BLaER1 (cell line): Measurements from ENCODE around the gene LRWD1.
"Not testable (repeated sequence)": the region's sequence is repeated elsewhere in the genome, so short reads cannot be mapped to it uniquely, and the experiment has no call there.

Source experiments
- H3K27ac ChIP-seq: shearing (Covaris generic); formaldehyde crosslinking; 2 replicates; pipeline ENCODE4 v1.8.1; 2022
- H3K27me3 ChIP-seq: shearing (Covaris generic); formaldehyde crosslinking; 2 replicates; pipeline ENCODE4 v1.8.1; 2022
- H3K36me3 ChIP-seq: shearing (Covaris generic); formaldehyde crosslinking; 2 replicates; pipeline ENCODE4 v1.8.1; 2022
- H3K4me1 ChIP-seq: shearing (Covaris generic); formaldehyde crosslinking; 2 replicates; pipeline ENCODE4 v1.8.1; 2022
- H3K4me2 ChIP-seq: shearing (Covaris generic); formaldehyde crosslinking; 2 replicates; pipeline ENCODE4 v1.8.1; 2022
- H3K4me3 ChIP-seq: shearing (Covaris generic); formaldehyde crosslinking; 2 replicates; pipeline ENCODE4 v1.8.1; 2022
- H3K9ac ChIP-seq: shearing (Covaris generic); formaldehyde crosslinking; 2 replicates; pipeline ENCODE4 v1.8.1; 2022
- H3K9me3 ChIP-seq: shearing (Covaris generic); formaldehyde crosslinking; 2 replicates; pipeline ENCODE4 v1.8.1; 2022
- H4K20me1 ChIP-seq: shearing (Covaris generic); formaldehyde crosslinking; 2 replicates; pipeline ENCODE4 v1.8.1; 2022
- Cebpa-rat ChIP-seq: shearing (Covaris generic); IDR thresholded peaks from 2 replicates; pipeline ENCODE4 v1.8.1; 2022

LRWD1 gene

GRCh38 chr7:102473271-102473991 lies 8.6 kb downstream of the LRWD1 start:
- TF ChIP-seq Cebpa-rat: no peak
- H4K20me1 ChIP-seq: peaks cover 28% of the 10 kb centered on the region
- peak overlapping the region; percentile 24; the same call in 1 of the 2 replicates for H3K27ac ChIP-seq
- H3K4me3 ChIP-seq: no peak overlapping the region
- peaks cover 61% of the 10 kb centered on the region for H3K36me3 ChIP-seq
- H3K27me3 ChIP-seq: no peaks in the 10 kb centered on the region
- peaks cover 27% of the 10 kb centered on the region for H3K4me1 ChIP-seq
- peak overlapping the region; percentile 18 for H3K4me2 ChIP-seq
- no peaks in the 10 kb centered on the region for H3K9me3 ChIP-seq
- H3K9ac ChIP-seq: no peak overlapping the region

- not testable (repeated sequence) for H3K9me3 ChIP-seq, H3K4me3 ChIP-seq, H3K27me3 ChIP-seq, H3K9ac ChIP-seq, H3K27ac ChIP-seq
- Histone ChIP-seq H3K36me3 (peaks cover 54% of the 10 kb centered on the region), H4K20me1 (peaks cover 26% of the 10 kb centered on the region), H3K4me2 (peak overlapping the region; percentile 18; the same call in 1 of the 2 replicates), H3K4me1 (peaks cover 20% of the 10 kb centered on the region)
Measured at GRCh38 chr7:102474116-102474515, 9.3 kb downstream of the LRWD1 start.

- not testable (repeated sequence) for H3K9ac ChIP-seq, H3K27ac ChIP-seq, H3K9me3 ChIP-seq, H3K4me2 ChIP-seq, H3K4me3 ChIP-seq, H3K27me3 ChIP-seq
- Histone ChIP-seq H4K20me1 (peaks cover 26% of the 10 kb centered on the region), H3K4me1 (peaks cover 16% of the 10 kb centered on the region), H3K36me3 (peaks cover 47% of the 10 kb centered on the region)
Measured at GRCh38 chr7:102474736-102475435, 10.1 kb downstream of the LRWD1 start.

GRCh38 chr7:102478314-102479208 lies 13.8 kb downstream of the LRWD1 start, which contains the start of gene POLR2J:
Gene POLR2J (minus strand): TSS chr7:102478922. CDS start chr7:102478860, 62 bp downstream.
- H4K20me1 ChIP-seq, H3K36me3 ChIP-seq, H3K4me1 ChIP-seq, H3K9me3 ChIP-seq, H3K27ac ChIP-seq, H3K27me3 ChIP-seq, H3K4me2 ChIP-seq, H3K9ac ChIP-seq: not testable (repeated sequence)
- H3K4me3 ChIP-seq: peak within 1 kb of the TSS; percentile 61

- H3K9ac ChIP-seq, H3K4me2 ChIP-seq, H3K36me3 ChIP-seq, H3K9me3 ChIP-seq, H3K27me3 ChIP-seq, H4K20me1 ChIP-seq, H3K27ac ChIP-seq, H3K4me3 ChIP-seq, H3K4me1 ChIP-seq: not testable (repeated sequence)
Measured at GRCh38 chr7:102479209-102479584, 14.4 kb downstream of the LRWD1 start.

GRCh38 chr7:102479982-102480637 lies 15.3 kb downstream of the LRWD1 start:
- H3K27ac ChIP-seq, H3K9me3 ChIP-seq, H3K36me3 ChIP-seq, H3K4me2 ChIP-seq, H3K4me1 ChIP-seq, H3K27me3 ChIP-seq, H3K4me3 ChIP-seq, H4K20me1 ChIP-seq, H3K9ac ChIP-seq: not testable (repeated sequence)

GRCh38 chr7:102481962-102482361 lies 17.2 kb downstream of the LRWD1 start:
- not testable (repeated sequence) for H3K9ac ChIP-seq, H3K27ac ChIP-seq, H3K4me3 ChIP-seq, H3K36me3 ChIP-seq, H3K4me2 ChIP-seq, H3K27me3 ChIP-seq, H4K20me1 ChIP-seq, H3K4me1 ChIP-seq, H3K9me3 ChIP-seq

- not testable (repeated sequence) for H3K27ac ChIP-seq, H3K9me3 ChIP-seq, H3K27me3 ChIP-seq, H3K4me3 ChIP-seq, H3K36me3 ChIP-seq, H4K20me1 ChIP-seq, H3K9ac ChIP-seq, H3K4me2 ChIP-seq, H3K4me1 ChIP-seq
Measured at GRCh38 chr7:102484317-102484716, 19.5 kb downstream of the LRWD1 start.

- H3K4me1 ChIP-seq, H3K27ac ChIP-seq, H3K9ac ChIP-seq, H3K4me2 ChIP-seq, H3K27me3 ChIP-seq, H3K4me3 ChIP-seq, H4K20me1 ChIP-seq, H3K9me3 ChIP-seq, H3K36me3 ChIP-seq: not testable (repeated sequence)
Measured at GRCh38 chr7:102490529-102491075, 25.8 kb downstream of the LRWD1 start.

- H3K9ac ChIP-seq, H3K9me3 ChIP-seq, H3K36me3 ChIP-seq, H3K27ac ChIP-seq, H3K4me2 ChIP-seq, H3K27me3 ChIP-seq, H4K20me1 ChIP-seq, H3K4me1 ChIP-seq, H3K4me3 ChIP-seq: not testable (repeated sequence)
Measured at GRCh38 chr7:102493220-102493935, 28.6 kb downstream of the LRWD1 start.

- not testable (repeated sequence) for H3K9ac ChIP-seq, H3K27me3 ChIP-seq, H4K20me1 ChIP-seq, H3K4me1 ChIP-seq, H3K36me3 ChIP-seq, H3K27ac ChIP-seq, H3K9me3 ChIP-seq
- Histone ChIP-seq H3K4me3 (0 out of 2 replicates have a peak overlapping the region, but pooled peaks have one; percentile 41), H3K4me2 (peak overlapping the region; percentile 59)
Measured at GRCh38 chr7:102494026-102494425, 29.2 kb downstream of the LRWD1 start.

- not testable (repeated sequence) for H3K27me3 ChIP-seq, H3K4me3 ChIP-seq
Measured at GRCh38 chr7:102494473-102495149, 29.8 kb downstream of the LRWD1 start.

More at GRCh38 chr7:102494473-102495149, 29.8 kb downstream of the LRWD1 start:
- H3K4me1 ChIP-seq, H3K36me3 ChIP-seq, H4K20me1 ChIP-seq, H3K27ac ChIP-seq, H3K9me3 ChIP-seq, H3K4me2 ChIP-seq, H3K9ac ChIP-seq: not testable (repeated sequence)
